ENCODE data around the gene SCUBE1. TPM values are rescaled to one million over a fixed set of nuclear protein-coding genes. Genes with fewer than 3 reads are reported as not detected.

The SCUBE1 gene
- total and polyA plus RNA-seq, 2 experiments from 2014 or later, result 2.1 to 2.2 TPM

- Histone ChIP-seq H3K27me3 (no peaks in the 10 kb centered on the region), H3K9me3 (ENCODE audit: low read depth) (no peaks in the 10 kb centered on the region), H4K20me1 (ENCODE audit: insufficient read depth, poor library complexity, severe bottlenecking) (no peaks in the 10 kb centered on the region), H2AFZ (no peak overlapping the region), H3K9me2 (replicated peaks; ENCODE audit: insufficient read depth) (no peaks in the 10 kb centered on the region), H3K36me3 (replicated peaks; ENCODE audit: insufficient read depth, low read depth) (no peaks in the 10 kb centered on the region), H3K4me3 (no peak overlapping the region), H3K79me2 (no peaks in the 10 kb centered on the region), H3K4me1 (ENCODE audit: insufficient read depth) (peaks cover 8% of the 10 kb centered on the region), H3K4me2 (no peak overlapping the region), H3K27ac (no peak overlapping the region)
- WGBS (ENCODE audit: low lambda C conversion rate, missing lambda C conversion rate), result 76% methylated on average over 5 of the region's 5 CpGs
- DNase-seq (ENCODE audit: low spot score), result no peak
- no peak for TF ChIP-seq EZH2phosphoT487 (IDR thresholded peaks at IDR 0.05; ENCODE audit: low read depth, severe bottlenecking, unreplicated experiment)
- TF ChIP-seq CTCF (IDR thresholded peaks at IDR 0.05; ENCODE audit: poor library complexity), result no peak
- no peak for TF ChIP-seq EZH2 (IDR thresholded peaks at IDR 0.05; ENCODE audit: borderline replicate concordance)
Observed at GRCh38 chr22:43384863-43385262, 41.7 kb upstream of the SCUBE1 start.

GRCh38 chr22:43381693-43382092, 38.5 kb upstream of the SCUBE1 start:
- Histone ChIP-seq H4K20me1 (ENCODE audit: insufficient read depth, poor library complexity, severe bottlenecking) (no peaks in the 10 kb centered on the region), H2AFZ (no peak overlapping the region), H3K4me2 (no peak overlapping the region), H3K4me1 (ENCODE audit: insufficient read depth) (peaks cover 10% of the 10 kb centered on the region), H3K9me2 (replicated peaks; ENCODE audit: insufficient read depth) (no peaks in the 10 kb centered on the region), H3K36me3 (replicated peaks; ENCODE audit: insufficient read depth, low read depth) (no peaks in the 10 kb centered on the region), H3K27me3 (no peaks in the 10 kb centered on the region), H3K4me3 (no peak overlapping the region), H3K79me2 (no peaks in the 10 kb centered on the region), H3K9me3 (ENCODE audit: low read depth) (no peaks in the 10 kb centered on the region), H3K27ac (no peak overlapping the region)
- no peak for DNase-seq (ENCODE audit: low spot score)
- 87% methylated on average over 6 of the region's 6 CpGs for WGBS (ENCODE audit: low lambda C conversion rate, missing lambda C conversion rate)
- no peak for TF ChIP-seq EZH2 (IDR thresholded peaks at IDR 0.05; ENCODE audit: borderline replicate concordance)
- TF ChIP-seq CTCF (IDR thresholded peaks at IDR 0.05; ENCODE audit: poor library complexity), result no peak
- no peak for TF ChIP-seq EZH2phosphoT487 (IDR thresholded peaks at IDR 0.05; ENCODE audit: low read depth, severe bottlenecking, unreplicated experiment)

DNA sequence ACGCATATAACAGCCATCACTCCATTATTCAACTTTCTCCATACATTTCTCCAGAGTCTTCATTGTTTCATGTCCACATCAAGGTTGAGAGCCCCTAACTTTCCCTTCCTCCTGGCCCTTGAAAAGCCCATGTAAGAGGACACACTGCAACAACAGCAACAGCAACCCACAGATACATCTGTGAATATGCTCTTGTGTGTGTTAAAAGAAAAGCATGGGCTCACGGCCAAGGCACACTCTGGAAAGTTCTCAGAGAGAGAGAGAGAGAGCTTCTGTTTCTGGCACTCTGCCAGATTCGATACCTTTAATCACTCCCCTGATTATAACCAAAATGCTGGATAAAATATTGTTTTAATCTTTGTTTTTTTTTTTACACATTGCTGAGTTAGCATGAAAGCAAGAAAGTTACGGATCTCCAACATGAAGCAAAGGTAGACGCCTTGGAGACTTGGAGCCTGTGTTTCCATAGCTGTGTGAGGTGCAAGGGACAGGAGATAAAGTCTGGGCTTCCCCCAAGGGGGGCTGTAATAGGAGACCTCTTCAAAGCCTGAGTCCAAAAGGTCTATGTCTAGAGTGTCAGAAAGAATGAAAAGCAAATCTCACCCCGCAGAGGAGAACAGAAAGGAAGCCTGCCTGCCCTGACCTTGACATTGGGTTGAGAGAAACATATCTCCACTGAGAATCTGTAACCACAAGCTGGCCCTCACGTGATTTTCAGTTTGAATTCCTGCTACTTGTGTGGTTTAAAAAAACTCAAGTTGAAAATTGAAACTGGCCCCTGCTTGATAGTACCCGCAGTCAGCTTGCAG, 34.9 kb upstream of the SCUBE1 start:
- Histone ChIP-seq H3K9me2 (replicated peaks; ENCODE audit: insufficient read depth) (no peaks in the 10 kb centered on the region), H4K20me1 (ENCODE audit: insufficient read depth, poor library complexity, severe bottlenecking) (no peaks in the 10 kb centered on the region), H3K36me3 (replicated peaks; ENCODE audit: insufficient read depth, low read depth) (no peaks in the 10 kb centered on the region), H3K27me3 (no peaks in the 10 kb centered on the region), H3K79me2 (no peaks in the 10 kb centered on the region), H3K9me3 (ENCODE audit: low read depth) (no peaks in the 10 kb centered on the region), H3K4me2 (peak overlapping the region; percentile 44), H3K27ac (peak overlapping the region; percentile 39), H2AFZ (no peak overlapping the region), H3K4me3 (no peak overlapping the region), H3K4me1 (ENCODE audit: insufficient read depth) (peaks cover 10% of the 10 kb centered on the region)
- TF ChIP-seq EZH2 (IDR thresholded peaks at IDR 0.05; ENCODE audit: borderline replicate concordance) (no peak), CTCF (IDR thresholded peaks at IDR 0.05; ENCODE audit: poor library complexity) (no peak)
- DNase-seq (ENCODE audit: low spot score), result peak; percentile 55
- WGBS (ENCODE audit: low lambda C conversion rate, missing lambda C conversion rate), result 40% methylated on average over 8 of the region's 8 CpGs
